MM.1S (cell line): ENCODE data around the gene CTSW.

ENCODE experiments used
- DNase-seq: peaks from one replicate; pipeline ENCODE4 v3.0.0-alpha.2; 2015
- H2AFZ ChIP-seq: fragments of 300-600 bp; sonication (generic); 2 replicates; pipeline ENCODE4 v1.6.0; 2016; ENCODE audit warnings: antibody characterized with exemption, low read length
- H3F3A ChIP-seq: fragments of 300-600 bp; sonication (generic); 2 replicates; pipeline ENCODE4 v1.6.1; 2016; ENCODE audit warnings: mild to moderate bottlenecking, antibody characterized with exemption, low read length, moderate library complexity, mixed read lengths; ENCODE audit not compliant: insufficient read depth
- H3K27ac ChIP-seq: fragments of 300-600 bp; sonication (generic); 2 replicates; pipeline ENCODE4 v1.5.1; 2016; ENCODE audit warnings: mild to moderate bottlenecking, low read length
- H3K27me3 ChIP-seq: fragments of 300-600 bp; sonication (generic); replicated peaks from 2 replicates; pipeline ENCODE4 v1.6.0; 2016; ENCODE audit warnings: low read length; ENCODE audit not compliant: insufficient read depth
- H3K36me3 ChIP-seq: fragments of 300-600 bp; sonication (generic); replicated peaks from 2 replicates; pipeline ENCODE4 v1.6.1; 2016; ENCODE audit warnings: mild to moderate bottlenecking, low read length, mixed read lengths; ENCODE audit not compliant: insufficient read depth
- H3K4me1 ChIP-seq: fragments of 300-600 bp; sonication (generic); 2 replicates; pipeline ENCODE4 v1.6.1; 2016; ENCODE audit warnings: low read length, mixed read lengths
- H3K4me2 ChIP-seq: fragments of 300-600 bp; sonication (generic); 2 replicates; pipeline ENCODE4 v1.6.0; 2016; ENCODE audit warnings: low read depth, low read length
- H3K4me3 ChIP-seq: fragments of 300-600 bp; sonication (generic); 2 replicates; pipeline ENCODE4 v1.5.1; 2016; ENCODE audit warnings: low read length, mixed read lengths
- H3K79me2 ChIP-seq: fragments of 300-600 bp; sonication (generic); 2 replicates; pipeline ENCODE4 v1.6.1; 2016; ENCODE audit warnings: mixed run types, low read length, mixed read lengths
- H3K9ac ChIP-seq: fragments of 300-600 bp; sonication (generic); 2 replicates; pipeline ENCODE4 v1.6.1; 2016; ENCODE audit warnings: low read length, mixed read lengths
- H3K9me2 ChIP-seq: fragments of 300-600 bp; sonication (generic); replicated peaks from 2 replicates; pipeline ENCODE4 v1.6.1; 2016; ENCODE audit warnings: mild to moderate bottlenecking, low read length, mixed read lengths; ENCODE audit not compliant: insufficient read depth
- H3K9me3 ChIP-seq: fragments of 300-600 bp; sonication (generic); replicated peaks from 2 replicates; pipeline ENCODE4 v1.6.1; 2016; ENCODE audit warnings: mild to moderate bottlenecking, low read length, mixed read lengths; ENCODE audit not compliant: insufficient read depth
- H4K20me1 ChIP-seq: fragments of 300-600 bp; sonication (generic); 2 replicates; pipeline ENCODE4 v1.6.1; 2016; ENCODE audit warnings: mild to moderate bottlenecking, low read length, moderate library complexity, mixed read lengths; ENCODE audit not compliant: insufficient read depth
- CTCF ChIP-seq: fragments of 300-600 bp; sonication (generic); IDR thresholded peaks from 2 replicates; pipeline ENCODE4 v1.5.1; 2016; ENCODE audit warnings: antibody characterized with exemption, low read length, mixed read lengths
- EZH2 ChIP-seq: fragments of 300-600 bp; sonication (generic); optimal IDR thresholded peaks from 2 replicates; pipeline ENCODE3; 2017; ENCODE audit warnings: low read depth, mild to moderate bottlenecking, antibody characterized with exemption, low read length, mixed read lengths
- EZH2phosphoT487 ChIP-seq: fragments of 300-600 bp; sonication (generic); IDR thresholded peaks from 2 replicates; pipeline ENCODE4 v1.6.1; 2018; ENCODE audit warnings: antibody characterized with exemption, low read length

CTSW gene

GRCh38 chr11:65871811-65872548 lies 7.7 kb upstream of the CTSW start:
- no peaks in the 10 kb centered on the region for H3K9me3 ChIP-seq
- no peak overlapping the region for H3K4me2 ChIP-seq
- no peaks in the 10 kb centered on the region for H4K20me1 ChIP-seq
- no peak overlapping the region for H2AFZ ChIP-seq
- no peaks in the 10 kb centered on the region for H3K79me2 ChIP-seq
- H3K4me3 ChIP-seq, result no peak overlapping the region
- no peak for TF ChIP-seq EZH2phosphoT487
- no peak for TF ChIP-seq CTCF
- no peak for TF ChIP-seq EZH2
- H3K9ac ChIP-seq, result no peak overlapping the region
- H3K36me3 ChIP-seq, result no peaks in the 10 kb centered on the region
- 0 out of 2 replicates have a peak, but pooled peaks cover 4% of the 10 kb centered on the region for H3K4me1 ChIP-seq
- no peaks in the 10 kb centered on the region; the same call in 1 of the 2 replicates for H3F3A ChIP-seq
- no peaks in the 10 kb centered on the region for H3K9me2 ChIP-seq
- H3K27me3 ChIP-seq, result no peaks in the 10 kb centered on the region
- DNase-seq, result no peak
- H3K27ac ChIP-seq, result no peak overlapping the region

- Histone ChIP-seq H3K9me3 (no peaks in the 10 kb centered on the region), H4K20me1 (no peaks in the 10 kb centered on the region), H3K36me3 (no peaks in the 10 kb centered on the region), H3F3A (no peaks in the 10 kb centered on the region), H2AFZ (peak within 1 kb of the TSS; percentile 90), H3K4me2 (peak within 1 kb of the TSS; percentile 97), H3K27me3 (no peaks in the 10 kb centered on the region), H3K79me2 (no peaks in the 10 kb centered on the region), H3K4me1 (0 out of 2 replicates have a peak, but pooled peaks cover 4% of the 10 kb centered on the region), H3K9me2 (no peaks in the 10 kb centered on the region), H3K9ac (peak within 1 kb of the TSS; percentile 50; the same call in 1 of the 2 replicates), H3K27ac (peak within 1 kb of the TSS; percentile 40; the same call in 1 of the 2 replicates), H3K4me3 (peak within 1 kb of the TSS; percentile 73)
- TF ChIP-seq EZH2 (no peak), CTCF (no peak), EZH2phosphoT487 (no peak)
- DNase-seq, result no peak
Observed at GRCh38 chr11:65872586-65873317, 6.9 kb upstream of the CTSW start, which contains the start of gene EFEMP2. TSS of gene EFEMP2 (minus strand) at chr11:65872800. CDS start at chr11:65872354, 446 bp downstream.

DNA sequence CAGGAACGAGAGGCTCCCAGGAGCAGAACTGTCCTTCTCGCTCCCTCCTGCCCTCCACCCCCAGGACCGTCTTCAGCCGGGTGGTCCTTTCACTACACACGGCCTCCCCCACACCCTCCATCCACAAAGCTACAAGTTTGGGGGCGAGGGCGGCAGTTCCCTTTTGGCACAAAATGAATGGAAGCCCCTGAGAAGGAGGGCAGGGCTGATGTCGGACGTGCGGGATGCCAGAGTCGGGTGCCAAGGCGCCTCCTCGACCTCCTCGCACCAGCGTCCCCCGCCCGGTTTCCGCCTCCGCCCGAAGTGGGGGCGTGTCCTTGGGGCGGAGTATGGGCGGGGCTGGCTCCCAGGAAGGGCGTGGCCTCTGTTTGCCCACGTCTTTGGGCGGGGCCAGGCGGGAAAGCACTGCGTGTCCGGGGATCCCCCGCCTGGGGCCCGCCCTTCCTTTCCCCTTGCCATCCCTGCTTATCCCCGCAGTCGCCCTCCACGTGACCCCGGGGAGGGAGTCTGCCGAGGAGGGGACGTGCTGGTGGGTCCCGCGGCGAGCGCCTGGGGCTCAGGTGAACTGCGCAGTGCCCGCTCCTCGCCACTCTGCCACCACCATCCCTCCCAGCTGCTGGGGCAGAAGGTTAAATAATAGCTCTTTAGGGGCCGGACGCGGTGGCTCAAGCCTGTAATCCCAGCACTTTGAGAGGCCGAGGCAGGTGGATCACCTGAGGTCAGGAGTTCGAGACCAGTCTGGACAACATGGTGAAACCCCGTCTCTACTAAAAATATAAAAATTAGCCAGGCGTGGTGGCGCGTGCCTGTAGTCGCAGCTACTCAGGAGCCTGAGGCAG lies 6.1 kb upstream of the CTSW start:
- Histone ChIP-seq H3K4me2 (peak overlapping the region; percentile 97), H3F3A (no peaks in the 10 kb centered on the region), H3K36me3 (no peaks in the 10 kb centered on the region), H3K79me2 (no peaks in the 10 kb centered on the region), H3K9me3 (no peaks in the 10 kb centered on the region), H3K9me2 (no peaks in the 10 kb centered on the region), H2AFZ (peak overlapping the region; percentile 90), H3K4me1 (0 out of 2 replicates have a peak, but pooled peaks cover 5% of the 10 kb centered on the region), H3K27ac (peak overlapping the region; percentile 40; the same call in 1 of the 2 replicates), H3K27me3 (no peaks in the 10 kb centered on the region), H3K9ac (peak overlapping the region; percentile 50; the same call in 1 of the 2 replicates), H4K20me1 (no peaks in the 10 kb centered on the region), H3K4me3 (peak overlapping the region; percentile 73)
- no peak for TF ChIP-seq CTCF
- TF ChIP-seq EZH2, result no peak
- no peak for TF ChIP-seq EZH2phosphoT487
- DNase-seq, result peak; percentile 91
